Rectal smooth muscle tissue (tissue), 1 donor: ENCODE data around the gene APBB1IP.
"Not testable (repeated sequence)": the region's sequence is repeated elsewhere in the genome, so short reads cannot be mapped to it uniquely, and the experiment has no call there.

ENCODE experiments used
- H3K27ac ChIP-seq: one replicate; pipeline ENCODE4 v1.7.0; 2013; ENCODE audit warnings: low read depth, low read length, inconsistent platforms
- H3K27me3 ChIP-seq: one replicate; pipeline ENCODE4 v1.7.0; 2013; ENCODE audit warnings: low read length; ENCODE audit not compliant: control insufficient read depth, insufficient read depth
- H3K36me3 ChIP-seq: one replicate; pipeline ENCODE4 v1.7.0; 2013; ENCODE audit warnings: low read length; ENCODE audit not compliant: control insufficient read depth, insufficient read depth
- H3K4me1 ChIP-seq: one replicate; pipeline ENCODE4 v1.7.0; 2013; ENCODE audit warnings: low read length; ENCODE audit not compliant: control insufficient read depth, insufficient read depth
- H3K4me3 ChIP-seq: one replicate; pipeline ENCODE4 v1.7.0; 2013; ENCODE audit warnings: low read length
- H3K9ac ChIP-seq: one replicate; pipeline ENCODE4 v1.7.0; 2013; ENCODE audit warnings: low read length

The APBB1IP gene

GRCh38 chr10:26557641-26558014, 119.5 kb downstream of the APBB1IP start:
- Histone ChIP-seq H3K4me3 (no peak overlapping the region), H3K27ac (no peak overlapping the region), H3K36me3 (no peaks in the 10 kb centered on the region)

GRCh38 chr10:26566525-26567350, 128.6 kb downstream of the APBB1IP start:
- Histone ChIP-seq H3K36me3 (no peaks in the 10 kb centered on the region), H3K27me3 (peaks cover 1% of the 10 kb centered on the region), H3K4me1 (no peaks in the 10 kb centered on the region), H3K27ac (no peak overlapping the region), H3K4me3 (no peak overlapping the region), H3K9ac (no peak overlapping the region)

More at GRCh38 chr10:26557641-26558014, 119.5 kb downstream of the APBB1IP start:
- Histone ChIP-seq H3K4me1 (no peaks in the 10 kb centered on the region), H3K9ac (no peak overlapping the region), H3K27me3 (no peaks in the 10 kb centered on the region)

- H3K9ac ChIP-seq, result no peak overlapping the region
- H3K27me3 ChIP-seq, result peaks cover 1% of the 10 kb centered on the region
- no peak overlapping the region for H3K27ac ChIP-seq
- H3K4me1 ChIP-seq, result no peaks in the 10 kb centered on the region
- H3K4me3 ChIP-seq, result no peak overlapping the region
- no peaks in the 10 kb centered on the region for H3K36me3 ChIP-seq
Observed at GRCh38 chr10:26567351-26567721, 129.2 kb downstream of the APBB1IP start.

- Histone ChIP-seq H3K27me3 (no peaks in the 10 kb centered on the region), H3K4me1 (no peaks in the 10 kb centered on the region), H3K9ac (no peak overlapping the region), H3K4me3 (no peak overlapping the region), H3K27ac (no peak overlapping the region), H3K36me3 (no peaks in the 10 kb centered on the region)
Observed at GRCh38 chr10:26571655-26572054, 133.5 kb downstream of the APBB1IP start.

DNA sequence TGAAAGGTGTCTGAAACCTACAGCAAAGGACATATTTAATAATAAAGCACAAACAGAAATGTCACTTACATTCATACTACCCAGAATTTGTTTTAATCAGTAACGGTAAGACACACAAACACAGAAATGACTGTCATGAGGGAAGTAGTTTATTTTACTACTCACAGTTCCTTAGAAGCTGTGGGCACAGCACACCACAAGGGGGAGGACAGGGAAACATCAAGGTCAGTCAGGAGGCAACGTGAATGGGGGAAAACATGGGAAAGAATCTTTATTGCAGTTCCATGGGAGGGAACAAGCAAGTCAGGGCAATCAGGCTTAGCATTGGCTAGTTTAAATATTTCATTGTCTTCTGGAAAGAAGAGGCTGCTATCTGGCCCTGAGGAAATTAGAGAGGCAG, 135.5 kb downstream of the APBB1IP start:
- Histone ChIP-seq H3K4me3 (no peak overlapping the region), H3K4me1 (no peaks in the 10 kb centered on the region), H3K36me3 (no peaks in the 10 kb centered on the region), H3K27me3 (no peaks in the 10 kb centered on the region), H3K9ac (no peak overlapping the region), H3K27ac (no peak overlapping the region)

- no peak overlapping the region for H3K27ac ChIP-seq
- no peaks in the 10 kb centered on the region for H3K27me3 ChIP-seq
- H3K36me3 ChIP-seq, result no peaks in the 10 kb centered on the region
- no peak overlapping the region for H3K4me3 ChIP-seq
- H3K9ac ChIP-seq, result no peak overlapping the region
- no peaks in the 10 kb centered on the region for H3K4me1 ChIP-seq
Observed at GRCh38 chr10:26574783-26575182, 136.6 kb downstream of the APBB1IP start.

- H3K27ac ChIP-seq, H3K36me3 ChIP-seq, H3K9ac ChIP-seq, H3K4me3 ChIP-seq, H3K27me3 ChIP-seq, H3K4me1 ChIP-seq: not testable (repeated sequence)
Observed at GRCh38 chr10:26578371-26578770, 140.2 kb downstream of the APBB1IP start.

- Histone ChIP-seq H3K9ac (no peak overlapping the region), H3K4me3 (no peak overlapping the region)
Observed at GRCh38 chr10:26579256-26580063, 141.3 kb downstream of the APBB1IP start.

GRCh38 chr10:26586211-26586610, 148.1 kb downstream of the APBB1IP start:
- Histone ChIP-seq H3K4me1 (no peaks in the 10 kb centered on the region), H3K36me3 (no peaks in the 10 kb centered on the region), H3K4me3 (no peak overlapping the region), H3K9ac (no peak overlapping the region), H3K27me3 (no peaks in the 10 kb centered on the region), H3K27ac (no peak overlapping the region)

More at GRCh38 chr10:26579256-26580063, 141.3 kb downstream of the APBB1IP start:
- Histone ChIP-seq H3K27ac (no peak overlapping the region), H3K36me3 (no peaks in the 10 kb centered on the region), H3K4me1 (no peaks in the 10 kb centered on the region), H3K27me3 (no peaks in the 10 kb centered on the region)

DNA sequence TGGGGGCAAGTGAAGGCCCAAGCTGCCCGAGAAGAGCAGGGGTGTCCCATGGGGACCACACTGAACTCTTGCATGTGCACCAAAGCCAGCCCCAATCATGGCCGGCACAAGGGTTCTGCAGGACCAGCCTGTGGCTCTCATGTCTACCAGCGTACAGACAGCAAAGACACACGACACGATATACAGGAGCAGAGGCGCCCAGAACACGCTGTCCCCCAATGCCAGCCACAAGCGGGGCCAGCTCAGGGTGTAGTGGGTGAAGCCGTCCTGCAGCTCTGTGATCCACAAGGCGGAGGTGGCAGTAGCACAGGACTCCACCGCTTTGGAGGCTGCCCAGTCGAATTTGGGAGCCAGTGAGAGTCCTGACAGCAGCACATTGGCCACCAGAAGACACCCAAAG, 150.5 kb downstream of the APBB1IP start:
- H3K36me3 ChIP-seq, result no peaks in the 10 kb centered on the region
- no peaks in the 10 kb centered on the region for H3K27me3 ChIP-seq
- no peak overlapping the region for H3K9ac ChIP-seq

DNA sequence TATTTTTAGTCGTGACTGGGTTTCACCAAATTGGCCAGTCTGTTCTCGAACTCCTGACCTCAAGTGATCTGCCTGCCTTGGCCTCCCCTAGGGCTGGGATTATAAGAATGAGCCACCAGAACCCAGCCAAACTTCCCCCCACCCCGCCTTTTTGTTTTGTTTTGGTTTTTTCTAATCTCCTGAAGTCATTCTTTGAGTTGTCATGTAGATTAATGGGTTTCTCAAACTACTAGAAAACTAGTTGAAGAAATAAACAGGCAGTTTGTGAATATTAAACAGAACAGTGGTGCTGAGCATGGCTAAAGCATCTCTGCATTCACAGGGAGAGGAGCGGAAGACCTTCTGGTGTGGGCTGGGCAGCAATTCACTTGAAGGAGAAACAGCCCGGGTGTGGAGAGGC, 151.7 kb downstream of the APBB1IP start:
- H3K9ac ChIP-seq, H3K27me3 ChIP-seq, H3K36me3 ChIP-seq, H3K4me1 ChIP-seq, H3K4me3 ChIP-seq, H3K27ac ChIP-seq: not testable (repeated sequence)

More for the DNA sequence above, 150.5 kb downstream of the APBB1IP start:
- H3K4me3 ChIP-seq, result no peak overlapping the region
- no peak overlapping the region for H3K27ac ChIP-seq
- no peaks in the 10 kb centered on the region for H3K4me1 ChIP-seq

GRCh38 chr10:26593896-26594295, 155.8 kb downstream of the APBB1IP start:
- H3K36me3 ChIP-seq, result no peaks in the 10 kb centered on the region
- H3K27me3 ChIP-seq, result no peaks in the 10 kb centered on the region
- H3K4me1 ChIP-seq, result no peaks in the 10 kb centered on the region
- H3K27ac ChIP-seq, result no peak overlapping the region
- no peak overlapping the region for H3K9ac ChIP-seq
- H3K4me3 ChIP-seq, result no peak overlapping the region
